Daoy (cell line): Measurements from ENCODE around the gene GLCCI1. TPM values are rescaled to one million over a fixed set of nuclear protein-coding genes. Genes with fewer than 3 reads are reported as not detected.
"Not testable (repeated sequence)": the region's sequence is repeated elsewhere in the genome, so short reads cannot be mapped to it uniquely, and the experiment has no call there.

Experiments
- DNase-seq: peaks from one replicate; pipeline ENCODE4 v3.0.0-alpha.2; 2015; ENCODE audit warnings: low read depth
- total RNA-seq: library from RNA; depleted of rRNA; stranded (reverse); fragments of >200 nt; shearing (Covaris generic); gene quantifications from 2 replicates; pipeline ENCODE4 v1.2.3, GENCODE V29; 2014

GLCCI1 gene
- total RNA-seq, 1 experiment from 2014 or later = 6.0 TPM

DNA sequence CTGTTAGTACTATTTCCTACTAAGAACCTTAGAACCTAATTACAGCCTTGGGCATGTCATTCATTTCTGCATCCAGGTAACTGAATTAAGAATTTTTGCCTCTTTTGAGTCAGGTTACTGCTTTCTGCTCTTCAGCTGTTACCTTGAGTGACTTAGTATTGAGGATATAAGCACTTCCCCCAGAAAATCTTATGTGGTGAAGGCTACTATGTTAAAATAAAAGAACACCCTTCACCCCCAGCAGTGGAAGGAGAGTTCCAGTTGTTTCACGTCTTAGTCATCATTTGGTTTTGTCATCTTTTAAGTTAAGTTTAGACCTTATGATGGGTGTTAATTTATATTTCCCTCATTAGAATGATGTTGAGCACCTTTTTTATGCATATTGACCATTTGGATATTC, 82.8 kb downstream of the GLCCI1 start:
- no peak for DNase-seq

- DNase-seq = no peak
Measured at GRCh38 chr7:8051998-8052397, 83.4 kb downstream of the GLCCI1 start.

GRCh38 chr7:8052824-8053223, 84.2 kb downstream of the GLCCI1 start:
- DNase-seq = no peak

DNA sequence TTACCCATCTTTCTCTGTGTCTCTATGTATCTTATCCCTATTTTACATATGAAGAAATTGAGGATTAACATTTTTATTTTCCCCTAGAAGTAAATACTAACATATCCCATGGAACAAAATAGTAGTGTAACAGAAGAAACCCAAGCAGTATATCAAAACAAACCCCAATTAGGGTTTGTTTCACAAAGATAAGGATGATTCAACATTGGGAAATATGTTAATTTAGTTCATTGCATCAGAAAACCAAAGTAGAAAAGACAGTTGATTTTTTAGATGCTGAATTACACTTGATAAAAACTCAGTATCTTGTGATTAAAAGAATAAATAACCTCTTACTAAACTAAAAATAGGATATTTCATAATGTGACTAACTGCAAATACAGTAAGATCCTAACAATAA, 87.8 kb downstream of the GLCCI1 start:
- no peak for DNase-seq

GRCh38 chr7:8057566-8057965, 89.0 kb downstream of the GLCCI1 start:
- DNase-seq = no peak

- no peak for DNase-seq
Measured at GRCh38 chr7:8058322-8058721, 89.7 kb downstream of the GLCCI1 start.

DNA sequence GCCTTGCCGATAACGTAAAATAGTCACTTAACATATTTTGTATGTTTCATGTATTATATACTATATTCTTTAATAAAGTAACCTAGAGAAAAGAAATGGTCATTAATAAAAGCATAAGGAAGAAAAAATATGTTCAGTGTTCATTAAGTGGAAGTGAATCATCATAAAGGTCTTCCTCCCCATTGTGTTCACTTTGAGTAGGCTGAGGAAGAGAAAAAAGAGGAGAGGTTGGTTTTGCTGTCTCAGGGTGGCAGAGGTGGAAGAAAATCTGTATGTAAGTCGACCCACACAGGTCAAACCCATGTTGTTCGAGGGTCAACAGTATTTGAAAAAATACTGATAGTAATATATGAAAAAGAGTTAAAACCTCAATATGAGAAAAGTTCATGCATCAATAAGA, 90.3 kb downstream of the GLCCI1 start:
- DNase-seq = no peak

- no peak for DNase-seq
Measured at GRCh38 chr7:8060241-8060640, 91.6 kb downstream of the GLCCI1 start.

DNA sequence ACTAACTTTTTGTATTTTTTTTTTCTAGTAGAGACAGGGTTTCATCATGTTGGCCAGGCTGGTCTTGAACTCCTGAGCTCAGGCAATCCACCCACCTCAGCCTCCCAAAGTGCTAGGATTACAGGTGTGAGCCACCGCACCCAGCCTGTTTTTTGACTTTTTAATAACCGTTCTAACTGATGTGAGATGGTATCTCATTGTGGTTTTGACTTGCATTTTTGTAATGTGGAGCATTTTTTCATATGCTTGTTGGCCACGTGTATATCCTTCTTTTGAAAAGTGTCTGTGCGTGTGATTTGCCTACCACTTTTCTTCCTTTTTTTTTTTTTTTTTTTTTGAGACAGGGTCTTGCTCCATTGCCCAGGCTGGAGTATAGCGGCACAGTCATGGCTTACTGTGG, 94.7 kb downstream of the GLCCI1 start:
- not testable (repeated sequence) for DNase-seq

DNA sequence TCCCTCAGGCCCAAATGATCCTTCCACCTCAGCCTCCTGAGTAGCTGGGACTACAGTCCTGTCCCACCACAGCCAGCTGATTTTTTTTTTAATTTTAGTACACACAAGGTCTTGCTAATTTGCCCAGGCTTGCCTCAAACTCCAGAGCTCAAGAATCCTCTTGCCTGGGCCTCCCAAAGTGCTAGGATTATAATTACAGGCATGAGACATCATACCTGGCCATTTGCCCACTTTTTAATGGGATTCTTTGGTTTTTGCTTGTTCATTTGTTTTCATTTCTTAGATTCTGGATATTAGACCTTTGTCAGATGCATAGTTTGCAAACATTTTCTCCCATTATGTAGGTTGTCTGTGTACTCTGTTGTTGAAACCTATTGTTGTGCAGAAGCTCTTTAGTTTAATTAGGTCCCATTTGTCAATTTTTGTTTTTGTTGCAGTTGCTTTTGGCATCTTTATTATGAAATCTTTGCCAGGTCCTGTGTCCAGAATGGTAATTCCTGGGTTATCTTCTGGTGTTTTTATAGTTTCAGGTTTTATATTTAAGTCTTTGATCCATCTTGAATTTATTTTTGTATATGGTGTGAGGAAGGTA, 95.2 kb downstream of the GLCCI1 start:
- peak; percentile 49 for DNase-seq

DNA sequence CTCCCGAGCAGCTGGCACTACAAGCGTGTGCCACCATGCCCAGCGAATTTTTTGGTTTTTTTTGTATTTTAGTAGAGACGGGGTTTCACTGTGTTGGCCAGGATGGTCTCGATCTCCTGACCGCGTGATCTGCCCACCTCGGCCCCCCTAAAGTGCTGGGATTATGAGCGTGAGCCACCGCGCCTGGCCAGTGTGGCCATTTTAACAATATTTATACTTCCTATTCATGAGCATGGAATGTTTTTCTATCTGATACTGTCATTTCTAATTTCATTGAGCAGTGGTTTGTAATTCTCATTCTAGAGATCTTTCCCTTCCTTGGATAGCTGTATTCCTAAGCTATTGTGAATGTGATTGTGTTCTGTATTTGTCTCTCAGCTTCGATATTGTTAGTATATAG, 96.2 kb downstream of the GLCCI1 start:
- no peak for DNase-seq

GRCh38 chr7:8065356-8065813, 96.8 kb downstream of the GLCCI1 start:
- peak; percentile 75 for DNase-seq

- DNase-seq = no peak
Measured at GRCh38 chr7:8068892-8069686, 100.5 kb downstream of the GLCCI1 start.

DNA sequence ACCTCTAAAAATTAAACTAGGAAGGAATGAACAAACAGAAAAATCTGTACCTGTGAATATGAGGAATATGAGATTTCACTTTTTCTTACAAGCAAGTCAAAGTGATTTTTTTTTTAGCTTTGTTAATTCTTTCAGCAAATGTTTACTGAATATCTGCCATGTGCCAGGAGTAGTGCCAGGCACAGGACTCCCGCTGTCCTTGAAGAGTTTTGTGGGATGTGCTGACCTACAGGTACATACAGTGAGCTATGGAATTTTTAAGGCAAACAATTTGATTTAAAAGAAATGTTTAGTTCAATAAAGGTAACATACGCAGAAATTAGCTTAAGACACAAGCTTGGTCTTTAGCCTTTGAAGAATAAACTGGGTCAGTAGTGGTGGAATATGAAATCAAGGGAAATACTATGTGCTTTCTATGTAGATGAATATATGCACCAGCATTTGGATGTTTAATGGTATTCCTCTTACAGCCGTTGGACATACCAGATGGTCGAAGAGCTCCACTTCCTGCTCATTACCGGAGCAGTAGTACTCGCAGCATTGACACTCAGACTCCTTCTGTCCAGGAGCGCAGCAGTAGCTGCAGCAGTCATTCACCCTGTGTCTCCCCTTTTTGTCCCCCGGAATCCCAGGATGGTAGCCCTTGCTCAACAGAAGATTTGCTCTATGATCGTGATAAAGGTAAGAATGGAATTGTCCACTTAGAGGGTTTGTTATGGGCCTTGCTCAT, 102.0 kb downstream of the GLCCI1 start:
- no peak for DNase-seq

DNA sequence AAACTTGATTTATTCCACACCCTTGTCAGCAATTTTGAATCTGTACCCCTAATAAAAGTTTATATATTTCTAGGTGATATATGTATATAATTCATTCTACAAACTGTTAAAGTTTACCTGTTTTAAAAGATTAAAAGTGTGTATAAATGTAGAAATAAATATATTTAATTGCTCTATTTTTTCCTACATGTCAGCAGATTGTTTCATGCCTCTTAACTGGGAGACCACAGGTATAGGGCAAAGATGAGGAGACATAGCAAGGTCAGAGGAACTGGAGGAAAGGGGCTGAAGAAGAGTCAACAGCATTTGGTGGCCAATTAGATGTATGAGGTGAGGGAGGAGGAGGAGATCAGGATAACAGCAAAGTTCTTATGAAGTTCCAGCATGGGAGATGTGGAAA, 109.8 kb downstream of the GLCCI1 start:
- no peak for DNase-seq

GRCh38 chr7:8082762-8083161, 114.2 kb downstream of the GLCCI1 start:
- DNase-seq = no peak

DNA sequence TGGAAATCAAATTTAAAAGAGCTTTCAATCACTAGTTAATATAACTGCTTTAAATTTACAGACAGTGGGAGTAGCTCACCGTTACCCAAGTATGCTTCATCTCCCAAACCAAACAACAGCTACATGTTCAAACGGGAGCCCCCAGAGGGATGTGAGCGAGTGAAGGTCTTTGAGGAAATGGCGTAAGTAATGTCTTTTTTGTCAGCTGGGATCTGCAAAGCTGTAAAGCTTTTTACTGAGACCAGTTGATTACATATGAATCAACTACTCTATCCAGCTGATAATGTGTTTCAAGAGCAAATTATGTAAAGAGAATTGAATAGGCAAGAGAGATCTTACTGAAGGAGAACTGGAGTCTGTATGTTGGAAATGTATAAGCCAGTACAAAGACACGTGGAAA, 116.2 kb downstream of the GLCCI1 start:
- DNase-seq = no peak

DNA sequence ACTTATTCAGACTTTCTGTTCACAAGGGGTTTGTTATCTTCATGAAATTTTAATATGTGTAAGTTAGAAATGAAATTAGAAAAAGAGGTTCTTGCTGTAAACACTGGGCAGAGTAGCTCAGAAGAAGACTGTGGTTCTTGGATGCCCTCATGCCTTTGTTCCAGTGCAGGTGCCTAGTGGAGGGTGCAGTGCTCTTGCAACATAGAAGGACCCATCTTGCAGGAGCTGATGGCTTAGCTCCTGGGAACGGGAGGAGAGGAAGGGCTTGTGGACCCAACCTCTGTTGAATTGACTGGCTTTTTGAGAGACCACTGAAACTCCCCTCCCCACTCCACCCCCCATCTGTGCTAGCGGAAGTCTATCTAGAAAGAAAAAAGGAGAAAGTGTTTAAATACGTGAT, 116.8 kb downstream of the GLCCI1 start:
- DNase-seq = no peak

DNA sequence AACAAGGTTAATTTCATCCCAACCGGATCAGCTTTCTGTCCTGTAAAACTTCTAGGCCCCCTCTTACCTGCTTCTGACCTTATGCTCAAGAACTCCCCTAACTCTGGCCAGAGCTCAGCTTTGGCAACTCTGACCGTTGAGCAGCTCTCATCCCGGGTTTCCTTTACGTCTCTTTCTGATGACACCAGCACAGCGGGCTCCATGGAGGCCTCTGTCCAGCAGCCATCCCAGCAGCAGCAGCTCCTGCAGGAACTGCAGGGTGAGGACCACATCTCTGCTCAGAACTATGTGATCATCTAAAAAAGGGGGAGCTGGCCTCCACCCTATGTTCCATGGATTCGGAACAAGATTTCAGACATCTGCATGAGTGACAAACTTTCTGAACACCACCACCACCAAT, 117.6 kb downstream of the GLCCI1 start:
- no peak for DNase-seq

DNA sequence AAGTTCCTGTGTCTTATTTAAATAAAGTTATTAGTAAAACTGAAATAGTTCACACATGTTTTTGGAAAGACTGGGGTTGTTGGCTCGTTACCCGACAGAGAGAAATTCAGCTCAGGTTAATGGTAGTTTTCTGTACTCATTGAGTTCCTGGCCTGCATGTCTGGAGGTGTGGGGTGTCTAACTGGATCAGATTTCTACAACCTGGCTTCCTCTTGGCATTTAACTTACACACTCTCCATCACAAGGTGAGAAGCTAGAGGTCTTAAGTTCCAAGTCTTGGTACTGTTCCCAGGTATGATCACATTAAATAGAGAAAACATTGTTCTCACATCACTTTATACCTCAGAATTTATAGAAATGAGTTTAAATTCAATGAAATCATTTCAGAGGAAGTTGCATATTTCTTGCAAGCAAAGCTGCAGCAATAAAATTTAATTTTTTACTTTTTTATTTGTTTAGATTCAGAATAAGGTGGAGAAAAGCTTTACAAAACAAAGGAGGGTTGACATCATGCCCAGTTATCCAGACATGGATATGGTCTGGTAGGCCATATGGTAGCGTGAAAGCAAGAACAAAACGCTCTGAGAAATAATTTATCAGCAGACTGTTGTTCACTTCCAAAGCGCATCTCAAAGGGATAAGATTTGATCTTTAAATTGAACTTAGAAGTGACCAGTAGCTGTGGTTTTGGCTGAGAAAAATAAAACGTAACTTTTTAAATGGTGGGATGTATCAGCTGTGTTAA, 120.6 kb downstream of the GLCCI1 start:
- DNase-seq = no peak

DNA sequence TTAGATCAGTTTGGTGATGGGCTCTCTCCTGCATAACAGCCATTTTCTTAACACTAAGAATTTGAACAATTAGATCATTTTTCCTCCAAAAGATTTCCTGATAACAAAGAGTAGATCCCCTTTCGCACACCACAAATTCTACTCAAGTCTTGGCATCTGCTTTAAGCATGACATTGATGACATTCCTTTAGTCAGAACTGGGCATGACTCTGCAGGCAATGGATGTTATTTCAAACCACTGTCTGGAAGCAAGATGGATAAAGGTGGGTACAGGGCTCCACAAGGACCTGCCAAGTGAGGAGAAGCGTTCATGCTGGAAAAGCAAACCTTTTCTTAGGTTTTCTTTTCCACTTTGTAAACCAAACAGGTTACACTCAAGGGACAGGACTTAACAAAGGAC, 123.5 kb downstream of the GLCCI1 start:
- no peak for DNase-seq
